ENCODE data around the gene ANKRD44. TPM values are rescaled to one million over a fixed set of nuclear protein-coding genes. Genes with fewer than 3 reads are reported as not detected.

ANKRD44 gene
- total and polyA plus RNA-seq, 2 of the 8 experiments (the other 6 are each of a cell fraction or from before 2014, with no cell fraction given), result 1.2 to 1.3 TPM

DNA sequence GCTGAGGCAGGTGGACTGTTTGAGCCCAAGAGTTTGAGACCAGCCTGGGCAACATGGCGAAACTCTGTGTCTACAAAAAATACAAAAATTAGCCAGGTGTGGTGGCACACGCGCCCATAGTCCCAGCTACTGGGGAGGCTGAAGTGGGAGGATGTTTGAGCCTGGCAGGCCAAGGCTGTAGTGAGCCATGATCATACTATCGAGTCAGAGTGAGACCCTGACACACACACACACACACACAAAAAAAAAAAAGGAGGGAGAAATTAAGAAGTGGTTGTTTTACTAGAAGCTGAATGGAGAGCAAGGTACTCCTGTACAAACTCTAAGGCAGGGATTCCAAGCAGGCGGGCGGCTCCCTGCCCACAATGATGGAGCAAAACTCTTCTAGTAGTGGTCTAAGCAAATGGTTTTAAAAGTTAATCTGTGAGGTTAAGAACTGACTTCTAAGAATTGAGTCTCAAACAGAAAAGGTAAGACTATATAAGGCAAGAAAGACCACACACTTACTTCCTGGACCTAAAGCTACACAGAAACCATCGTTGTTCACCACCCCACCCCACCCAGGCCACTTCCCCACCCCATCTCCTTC lies 2.6 kb downstream of the ANKRD44 start:
- Histone ChIP-seq H2BK20ac (ENCODE audit: low read length) (no peak overlapping the region), H2BK120ac (replicated peaks; ENCODE audit: low read depth, low read length) (no peak overlapping the region), H2BK5ac (ENCODE audit: low read depth, low read length) (no peak overlapping the region), H3K36me3 (ENCODE audit: control insufficient read depth in 2 of 4, insufficient read depth in 4 of 4, low read length in 3 of 4) (no peaks in the 10 kb centered on the region), H2BK15ac (ENCODE audit: low read length) (no peak overlapping the region), H2BK12ac (ENCODE audit: low read depth, low read length) (no peak overlapping the region), H3K23me2 (ENCODE audit: low read depth, low read length) (peaks cover 6% of the 10 kb centered on the region), H3K18ac (ENCODE audit: extremely low read depth, low read length) (no peak overlapping the region), H2AFZ (ENCODE audit: low read length) (no peak overlapping the region), H3K79me1 (ENCODE audit: low read depth, low read length) (no peaks in the 10 kb centered on the region), H3K23ac (ENCODE audit: insufficient read length) (no peak overlapping the region), H3K4me1 (replicated peaks in 1 of 4; ENCODE audit: control insufficient read depth in 3 of 4, insufficient read depth in 4 of 4, low read length in 3 of 4) (peaks cover 0 to 5% (median 3%) of the 10 kb centered on the region in 4 experiments; a peak in 4 of 7 replicates), H3K79me2 (ENCODE audit: control insufficient read depth in 1 of 2, insufficient read depth in 2 of 2, low read length in 2 of 2) (no peaks in the 10 kb centered on the region), H3K27me3 (replicated peaks in 1 of 4; ENCODE audit: control insufficient read depth in 3 of 4, extremely low read depth in 1 of 4, insufficient read depth in 3 of 4, low read length in 3 of 4) (peaks cover 9 to 34% (median 16%) of the 10 kb centered on the region in 4 experiments), H3K9me3 (ENCODE audit: insufficient read depth in 2 of 2, low read depth in 1 of 2, low read length in 1 of 2) (no peaks in the 10 kb centered on the region), H3K9ac (replicated peaks in 1 of 4; ENCODE audit: extremely low read depth in 1 of 4, low read depth in 3 of 4, low read length in 3 of 4) (no peak overlapping the region), H3K14ac (ENCODE audit: insufficient read length) (no peak overlapping the region), H4K20me1 (replicated peaks in 1 of 2; ENCODE audit: control insufficient read depth in 1 of 2, insufficient read depth in 2 of 2, low read length in 2 of 2) (no peaks in the 10 kb centered on the region), H3K4me3 (ENCODE audit: extremely low read depth in 1 of 4, insufficient read depth in 2 of 4, low read depth in 3 of 4, low read length in 4 of 4) (no peak overlapping the region), H4K5ac (ENCODE audit: insufficient read length, low read depth, low read length) (no peak overlapping the region), H4K8ac (ENCODE audit: extremely low read depth, insufficient read depth, low read length) (no peak overlapping the region), H3K27ac (ENCODE audit: low read depth, low read length) (no peak overlapping the region), H2AK5ac (ENCODE audit: low read depth, low read length) (no peak overlapping the region), H3K4me2 (ENCODE audit: insufficient read depth in 1 of 2, low read depth in 2 of 2, low read length in 2 of 2) (no peak overlapping the region), H4K91ac (replicated peaks; ENCODE audit: insufficient read length, low read length) (no peak overlapping the region), H3K4ac (replicated peaks; ENCODE audit: insufficient read length, low read depth, low read length) (no peak overlapping the region), H3K56ac (replicated peaks; ENCODE audit: insufficient read length, low read depth, low read length) (no peak overlapping the region)
- TF ChIP-seq HDAC2 (IDR thresholded peaks at IDR 0.05; ENCODE audit: borderline replicate concordance in 1 of 2, low read depth in 2 of 2, low read length in 2 of 2) (no peak), EZH2 (IDR thresholded peaks at IDR 0.05; ENCODE audit: low read depth, low read length, severe bottlenecking) (no peak), GABPA (IDR thresholded peaks at IDR 0.05; ENCODE audit: borderline replicate concordance, insufficient read depth, low read length) (no peak)
- ChIA-PET POLR2A (ENCODE audit: partially characterized antibody) (no interaction called here), CTCF (ENCODE audit: partially characterized antibody) (interaction anchor here (1.0 to 1.8 kb wide), 7 partner anchors 10 to 221 kb away, joined by 3 to 8 read pairs (median 3); no protein-coding TSS in a partner anchor)
- no peak for FAIRE-seq
- DNase-seq (ENCODE audit: low read depth in 1 of 2, low spot score in 2 of 2), result no peak
- WGBS, 2 experiments (ENCODE audit: extremely low coverage in 1 of 2, insufficient coverage in 1 of 2, insufficient read length in 1 of 2, insufficient replicate concordance in 2 of 2, low coverage in 1 of 2, low lambda C conversion rate in 2 of 2, missing lambda C conversion rate in 1 of 2), result 85% methylated on average over 7 of the region's 7 CpGs; no CpG with 5 or more reads in 1 of the 2 experiments

Measured in H1 (cell line).